ENCODE results near the gene ALMS1. TPM values are rescaled to one million over a fixed set of nuclear protein-coding genes. Genes with fewer than 3 reads are reported as not detected.

Gene ALMS1
- total and polyA plus RNA-seq, 2 of the 4 experiments (the other 2 are of a cell fraction), result 20.8 to 52.8 TPM

DNA sequence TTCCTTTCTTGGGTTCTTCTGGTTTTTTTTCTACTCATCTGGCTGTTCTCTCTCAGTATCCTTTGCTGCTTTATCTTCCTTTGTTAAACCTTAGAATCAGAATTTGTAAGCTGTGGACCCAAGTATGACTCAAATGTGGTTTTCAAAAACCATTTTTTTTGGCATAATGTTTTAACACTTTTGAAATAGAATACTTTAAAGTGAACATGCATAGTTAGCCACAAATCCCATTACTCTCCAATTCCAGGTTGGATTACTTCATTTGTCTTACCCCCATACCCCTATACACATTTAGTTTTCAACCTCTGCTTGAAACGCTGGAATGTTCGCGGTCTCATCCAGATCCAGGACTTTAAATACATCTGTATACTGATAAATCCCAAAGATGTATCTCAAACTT lies 29.1 kb downstream of the ALMS1 start:
- POLR2A ChIA-PET (ENCODE audit: unreplicated experiment), result no interaction called here
- no peaks in the 10 kb centered on the region for H3K9me1 ChIP-seq (ENCODE audit: insufficient read depth, low read length)

More for the DNA sequence above, 29.1 kb downstream of the ALMS1 start:
- Histone ChIP-seq H3K27me3 (ENCODE audit: control insufficient read depth, insufficient read depth, low read length) (no peaks in the 10 kb centered on the region), H2AK5ac (ENCODE audit: low read depth, low read length) (no peak overlapping the region), H3K14ac (replicated peaks; ENCODE audit: low read depth, low read length) (no peak overlapping the region), H3K4me3 (ENCODE audit: insufficient read depth, low read depth, low read length) (no peak overlapping the region), H3K23ac (ENCODE audit: low read depth, low read length) (no peak overlapping the region), H3K79me1 (ENCODE audit: low read depth in 1 of 2, low read length in 2 of 2) (peaks cover 3 to 6% of the 10 kb centered on the region in 2 experiments; a peak in 3 of 4 replicates), H3K36me3 (ENCODE audit: control insufficient read depth, insufficient read depth, low read length) (no peaks in the 10 kb centered on the region; the same call in 1 of the 2 replicates), H3K56ac (ENCODE audit: extremely low read depth, insufficient read depth, low read length) (no peak overlapping the region), H2AK9ac (replicated peaks; ENCODE audit: low read depth, low read length, poor library complexity) (no peak overlapping the region), H3K4me2 (ENCODE audit: low read depth, low read length) (no peak overlapping the region), H2BK120ac (ENCODE audit: low read depth, low read length) (no peak overlapping the region), H2BK5ac (ENCODE audit: low read depth, low read length, poor library complexity, severe bottlenecking) (no peak overlapping the region), H4K8ac (ENCODE audit: low read depth in 2 of 2, low read length in 2 of 2) (no peak overlapping the region), H4K91ac (ENCODE audit: insufficient read depth, low read depth, low read length) (no peak overlapping the region), H3K4me1 (ENCODE audit: control insufficient read depth, insufficient read depth, low read length) (no peaks in the 10 kb centered on the region), H3K9me3 (ENCODE audit: control insufficient read depth, insufficient read depth, low read length) (no peaks in the 10 kb centered on the region), H3K9ac (ENCODE audit: low read depth, low read length) (no peak overlapping the region), H3K4ac (ENCODE audit: low read depth, low read length) (no peak overlapping the region), H4K5ac (ENCODE audit: low read depth, low read length) (no peak overlapping the region), H3K27ac (ENCODE audit: insufficient read depth, low read length) (no peak overlapping the region), H2BK15ac (ENCODE audit: low read depth, low read length) (no peak overlapping the region), H2BK20ac (ENCODE audit: low read depth, low read length) (no peak overlapping the region), H2AFZ (replicated peaks; ENCODE audit: low read length, poor library complexity) (no peak overlapping the region), H4K20me1 (ENCODE audit: insufficient read depth, low read length) (no peaks in the 10 kb centered on the region), H3K18ac (ENCODE audit: low read depth, low read length) (no peak overlapping the region)
- TF ChIP-seq MXI1 (IDR thresholded peaks at IDR 0.05; ENCODE audit: borderline replicate concordance, low read depth, low read length) (no peak), RFX5 (IDR thresholded peaks at IDR 0.05; ENCODE audit: low read depth, low read length) (no peak), BHLHE40 (IDR thresholded peaks at IDR 0.05; ENCODE audit: low read depth, low read length) (no peak), NFE2L2 (IDR thresholded peaks at IDR 0.05; ENCODE audit: low read depth, low read length) (no peak), CEBPB (IDR thresholded peaks at IDR 0.05; ENCODE audit: low read depth, low read length) (no peak), FOS (IDR thresholded peaks at IDR 0.05; ENCODE audit: low read depth, low read length) (no peak), POLR2A (IDR thresholded peaks at IDR 0.05; ENCODE audit: low read depth, low read length) (no peak), RCOR1 (IDR thresholded peaks at IDR 0.05; ENCODE audit: insufficient replicate concordance, low read length) (no peak), MAFK (IDR thresholded peaks at IDR 0.05; ENCODE audit: low read depth, low read length) (no peak), SMC3 (IDR thresholded peaks at IDR 0.05; ENCODE audit: low read depth, low read length) (no peak), CHD1 (IDR thresholded peaks at IDR 0.05; ENCODE audit: low read depth, low read length) (no peak), RAD21 (IDR thresholded peaks at IDR 0.05; ENCODE audit: low read length) (no peak), MAZ (IDR thresholded peaks at IDR 0.05; ENCODE audit: borderline replicate concordance, low read depth, low read length) (no peak)
- TF ChIP-seq, protein P1, sequence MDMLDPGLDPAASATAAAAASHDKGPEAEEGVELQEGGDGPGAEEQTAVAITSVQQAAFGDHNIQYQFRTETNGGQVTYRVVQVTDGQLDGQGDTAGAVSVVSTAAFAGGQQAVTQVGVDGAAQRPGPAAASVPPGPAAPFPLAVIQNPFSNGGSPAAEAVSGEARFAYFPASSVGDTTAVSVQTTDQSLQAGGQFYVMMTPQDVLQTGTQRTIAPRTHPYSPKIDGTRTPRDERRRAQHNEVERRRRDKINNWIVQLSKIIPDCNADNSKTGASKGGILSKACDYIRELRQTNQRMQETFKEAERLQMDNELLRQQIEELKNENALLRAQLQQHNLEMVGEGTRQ (IDR thresholded peaks at IDR 0.05; ENCODE audit: low read depth, low read length), result no peak
- TF ChIP-seq, protein P2, sequence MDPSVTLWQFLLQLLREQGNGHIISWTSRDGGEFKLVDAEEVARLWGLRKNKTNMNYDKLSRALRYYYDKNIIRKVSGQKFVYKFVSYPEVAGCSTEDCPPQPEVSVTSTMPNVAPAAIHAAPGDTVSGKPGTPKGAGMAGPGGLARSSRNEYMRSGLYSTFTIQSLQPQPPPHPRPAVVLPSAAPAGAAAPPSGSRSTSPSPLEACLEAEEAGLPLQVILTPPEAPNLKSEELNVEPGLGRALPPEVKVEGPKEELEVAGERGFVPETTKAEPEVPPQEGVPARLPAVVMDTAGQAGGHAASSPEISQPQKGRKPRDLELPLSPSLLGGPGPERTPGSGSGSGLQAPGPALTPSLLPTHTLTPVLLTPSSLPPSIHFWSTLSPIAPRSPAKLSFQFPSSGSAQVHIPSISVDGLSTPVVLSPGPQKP (IDR thresholded peaks at IDR 0.05; ENCODE audit: borderline replicate concordance, low read depth, low read length), result no peak
- dilution Hi-C loops (cut with HindIII; ENCODE audit: low sequenced_read_pairs, unreplicated experiment), result no loop called here
- CTCF ChIA-PET, result no interaction called here
- DNase-seq (peak; percentile 57), ATAC-seq (ENCODE audit: low read depth) (no peak)
- intact Hi-C loops (cut with micrococcal nuclease), result no loop called here
- BruUV-seq (replicated peaks), result no TSS peak
- in situ Hi-C loops (cut with MboI; ENCODE audit: low sequenced_read_pairs), result loop anchor here (25.0 kb wide), 1 partner anchor 98 kb away; no protein-coding TSS in a partner anchor
- 93% methylated on average over 3 of the region's 3 CpGs; no CpG with 5 or more reads in 1 of the 2 experiments for WGBS, 2 experiments (ENCODE audit: extremely low coverage in 2 of 2, insufficient read length in 1 of 2)

All from IMR-90 (cell line).